Measurements from ENCODE around the gene DAB1.

DNA sequence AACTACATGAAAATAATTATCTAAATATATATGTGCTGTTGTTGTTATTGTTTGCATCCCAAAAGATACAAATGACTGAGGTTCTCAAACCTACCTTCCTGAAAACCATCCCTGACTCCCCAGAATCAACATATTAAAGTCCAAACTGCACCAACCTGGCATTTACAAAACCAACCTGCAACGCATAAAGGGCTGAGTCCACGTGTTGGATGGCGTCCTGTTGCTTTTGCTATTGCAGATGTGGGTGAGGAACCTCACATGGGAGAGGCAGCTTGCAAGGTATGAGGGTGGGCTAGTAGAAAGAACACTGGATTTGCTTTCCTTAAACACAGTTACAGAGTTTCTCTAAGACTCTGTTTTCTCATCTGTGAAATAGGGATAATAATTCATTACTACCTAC, 456.5 kb downstream of the DAB1 start:
- TF ChIP-seq, protein P1, sequence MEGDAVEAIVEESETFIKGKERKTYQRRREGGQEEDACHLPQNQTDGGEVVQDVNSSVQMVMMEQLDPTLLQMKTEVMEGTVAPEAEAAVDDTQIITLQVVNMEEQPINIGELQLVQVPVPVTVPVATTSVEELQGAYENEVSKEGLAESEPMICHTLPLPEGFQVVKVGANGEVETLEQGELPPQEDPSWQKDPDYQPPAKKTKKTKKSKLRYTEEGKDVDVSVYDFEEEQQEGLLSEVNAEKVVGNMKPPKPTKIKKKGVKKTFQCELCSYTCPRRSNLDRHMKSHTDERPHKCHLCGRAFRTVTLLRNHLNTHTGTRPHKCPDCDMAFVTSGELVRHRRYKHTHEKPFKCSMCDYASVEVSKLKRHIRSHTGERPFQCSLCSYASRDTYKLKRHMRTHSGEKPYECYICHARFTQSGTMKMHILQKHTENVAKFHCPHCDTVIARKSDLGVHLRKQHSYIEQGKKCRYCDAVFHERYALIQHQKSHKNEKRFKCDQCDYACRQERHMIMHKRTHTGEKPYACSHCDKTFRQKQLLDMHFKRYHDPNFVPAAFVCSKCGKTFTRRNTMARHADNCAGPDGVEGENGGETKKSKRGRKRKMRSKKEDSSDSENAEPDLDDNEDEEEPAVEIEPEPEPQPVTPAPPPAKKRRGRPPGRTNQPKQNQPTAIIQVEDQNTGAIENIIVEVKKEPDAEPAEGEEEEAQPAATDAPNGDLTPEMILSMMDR (IDR thresholded peaks at IDR 0.05; ENCODE audit: insufficient read depth, low read length, poor library complexity, severe bottlenecking), result no peak
- TF ChIP-seq EZH2phosphoT487 (conservative IDR thresholded peaks at IDR 0.05; ENCODE audit: low read length), result no peak
